Measurements from ENCODE around the gene DAP3.
"Not testable (repeated sequence)": the region's sequence is repeated elsewhere in the genome, so short reads cannot be mapped to it uniquely, and the experiment has no call there.

Gene DAP3

DNA sequence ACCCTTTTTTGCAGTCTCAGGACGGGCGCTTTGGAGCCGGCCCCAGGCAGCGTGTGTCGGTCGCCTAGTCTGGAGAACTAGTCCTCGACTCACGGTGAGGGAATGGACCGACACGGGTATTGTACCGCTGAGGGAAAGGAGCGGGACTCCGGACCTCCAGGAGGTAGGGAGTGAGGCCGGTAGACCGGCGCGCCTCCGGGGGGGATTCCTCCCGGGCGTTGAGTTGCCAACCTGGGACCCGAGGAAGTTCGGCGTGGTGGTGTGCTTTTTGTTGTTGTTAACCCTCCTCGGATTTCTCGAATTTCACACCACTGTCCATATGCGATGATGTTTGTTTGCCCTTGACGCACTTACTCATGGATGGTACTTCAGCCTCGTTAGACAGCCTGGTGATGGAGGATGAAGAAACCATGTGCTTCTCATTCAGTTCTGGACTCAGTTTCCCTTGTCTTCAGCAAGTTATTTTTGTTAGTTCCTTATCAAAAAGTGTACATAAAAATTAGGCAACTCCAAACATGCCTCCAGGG lies at the start of gene DAP3:
Gene DAP3 (plus strand): TSS at position 11 of the 527 bp plus-strand sequence. CDS start 20,689 bp downstream, outside the sequence.
- DNase-seq (ENCODE audit: low read depth) = not testable (repeated sequence)

DNA sequence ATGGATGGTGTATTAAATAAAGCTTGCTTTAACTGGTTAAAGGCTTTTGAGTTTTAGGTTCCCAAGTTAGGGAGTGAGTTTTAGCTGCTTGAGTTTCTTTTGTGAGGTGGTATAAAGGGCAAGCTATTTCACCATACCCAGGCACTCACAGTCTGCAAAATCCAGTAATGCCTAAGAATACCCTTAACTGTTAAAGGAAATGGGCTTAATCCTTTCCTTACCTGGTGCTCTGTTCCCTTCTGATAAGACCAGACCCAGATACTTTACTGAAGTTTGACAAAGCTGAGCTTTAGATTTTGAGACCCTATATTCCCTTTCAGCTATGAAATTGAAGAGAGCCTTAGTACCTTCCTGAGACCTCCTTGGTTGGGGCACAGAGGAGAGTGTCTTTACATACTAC lies 48.5 kb upstream of the DAP3 start:
- DNase-seq (ENCODE audit: low read depth) = no peak

- DNase-seq (ENCODE audit: low read depth) = not testable (repeated sequence)
Observed at GRCh38 chr1:155642559-155643180, 46.2 kb upstream of the DAP3 start.

DNA sequence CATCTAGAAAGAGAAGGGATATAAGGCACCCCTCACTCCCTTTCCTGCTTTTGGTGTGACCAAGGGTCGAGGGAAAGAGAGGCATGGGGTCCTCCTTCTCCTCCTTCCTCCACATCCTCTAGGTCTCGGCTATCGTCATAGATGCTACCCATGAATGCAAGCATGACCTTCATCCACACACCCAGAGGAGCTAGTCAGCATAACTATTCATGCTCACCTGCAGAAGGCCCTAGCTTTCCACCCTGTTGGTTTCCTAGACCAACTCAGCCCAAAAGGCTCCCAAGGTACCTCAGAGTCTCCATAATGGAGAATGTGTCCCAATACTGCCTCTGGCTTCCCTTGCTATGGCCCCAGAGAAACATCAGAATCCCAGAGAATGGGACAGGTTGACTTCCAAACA lies 45.7 kb upstream of the DAP3 start:
- DNase-seq (ENCODE audit: low read depth) = no peak

DNA sequence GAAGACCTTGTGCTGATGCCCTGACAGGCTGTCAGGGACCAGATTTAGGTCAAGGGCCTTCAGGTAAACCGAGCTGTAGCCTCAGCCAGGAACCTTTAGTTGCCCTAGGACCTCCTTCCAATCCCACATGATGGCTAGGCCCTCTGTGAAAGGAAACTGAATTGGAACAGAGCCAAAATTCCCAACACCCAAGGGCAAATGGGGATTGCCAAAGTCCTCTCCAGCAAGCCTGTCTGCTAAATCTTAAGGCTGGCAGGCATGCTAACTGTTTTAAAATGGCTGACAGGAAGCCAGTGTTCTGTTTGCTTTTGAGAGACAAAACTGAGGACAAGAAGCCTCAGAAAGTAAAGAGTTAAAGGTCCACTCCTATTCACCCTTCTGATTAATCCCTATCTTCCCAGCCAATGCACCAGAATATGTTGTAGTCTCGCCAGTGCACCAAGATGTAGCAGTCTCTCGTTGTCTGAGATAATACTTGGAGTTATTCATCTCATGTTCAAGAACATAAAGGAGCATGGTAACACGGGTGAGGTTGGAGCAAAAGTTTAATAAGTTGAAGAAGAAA lies 43.8 kb upstream of the DAP3 start:
- no peak for DNase-seq (ENCODE audit: low read depth)

GRCh38 chr1:155645648-155646047 lies 43.2 kb upstream of the DAP3 start:
- no peak for DNase-seq (ENCODE audit: low read depth)

GRCh38 chr1:155646307-155646706 lies 42.6 kb upstream of the DAP3 start:
- no peak for DNase-seq (ENCODE audit: low read depth)

GRCh38 chr1:155648207-155649147 lies 40.4 kb upstream of the DAP3 start:
- no peak for DNase-seq (ENCODE audit: low read depth)

GRCh38 chr1:155649676-155650075 lies 39.2 kb upstream of the DAP3 start:
- no peak for DNase-seq (ENCODE audit: low read depth)

DNA sequence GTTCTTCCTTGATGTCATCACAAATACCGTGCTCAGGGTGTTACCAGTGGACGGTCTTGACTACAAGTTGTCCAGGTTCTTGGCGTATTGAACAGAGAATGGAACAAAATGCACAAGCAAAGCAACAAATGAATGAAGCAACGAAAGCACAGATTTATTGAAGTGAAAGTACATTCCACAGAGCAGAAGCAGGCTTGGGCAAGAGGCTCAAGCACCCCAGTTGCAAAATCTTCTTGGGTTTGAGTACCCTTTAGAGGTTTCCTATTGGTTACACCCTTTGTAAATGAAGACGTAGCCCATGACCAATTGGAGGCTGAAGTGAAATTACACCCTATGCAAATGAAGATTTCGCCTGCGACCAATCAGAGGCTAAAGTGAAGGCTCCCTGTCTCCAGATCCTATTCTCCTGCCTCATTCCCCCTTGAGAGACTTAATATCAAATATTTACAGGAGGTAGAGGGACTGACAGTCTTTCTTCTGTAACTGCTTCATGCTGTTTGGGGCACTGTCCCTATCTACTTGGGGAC lies 38.6 kb upstream of the DAP3 start:
- no peak for DNase-seq (ENCODE audit: low read depth)

DNA sequence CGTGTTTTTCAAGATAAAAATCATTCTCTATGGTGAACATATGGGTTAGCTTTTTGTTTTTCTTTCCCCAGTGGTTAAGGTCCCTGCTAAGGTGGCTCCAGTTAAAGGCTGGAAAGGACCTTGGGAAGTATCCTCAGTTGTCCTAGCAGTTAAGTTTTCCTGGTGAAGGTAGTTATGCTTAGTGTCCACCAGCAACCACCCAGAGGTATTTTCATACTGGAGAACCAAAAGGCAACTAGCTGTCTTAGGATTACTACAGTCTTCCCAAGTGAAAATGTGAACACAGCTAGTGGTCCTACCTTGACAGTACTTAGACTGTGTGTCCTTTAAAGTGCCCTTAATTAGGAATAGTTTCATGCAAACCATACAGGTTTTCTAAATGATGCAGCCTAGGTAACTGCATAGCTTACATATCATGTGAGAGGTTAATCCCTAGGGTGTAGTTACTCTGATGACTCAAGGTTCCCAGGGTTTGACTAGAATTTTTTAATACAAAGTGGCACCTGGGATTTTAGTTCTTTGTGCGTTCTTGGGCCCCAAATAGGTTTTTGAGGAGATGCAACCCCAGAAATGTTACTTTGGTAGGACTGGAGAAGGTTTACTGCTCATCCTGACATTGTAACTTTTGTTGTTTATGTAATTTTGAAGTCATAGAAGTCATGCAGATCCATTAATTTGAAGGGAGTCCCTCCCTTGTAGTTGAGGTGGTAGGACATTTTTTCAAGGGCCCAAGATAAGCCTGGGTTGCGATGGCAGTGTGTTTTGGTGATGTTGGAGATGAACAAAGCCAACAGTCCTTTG lies 36.8 kb upstream of the DAP3 start:
- DNase-seq (ENCODE audit: low read depth) = no peak

GRCh38 chr1:155652951-155653350 lies 35.9 kb upstream of the DAP3 start:
- DNase-seq (ENCODE audit: low read depth) = no peak

GRCh38 chr1:155657463-155657862 lies 31.4 kb upstream of the DAP3 start:
- no peak for DNase-seq (ENCODE audit: low read depth)

DNA sequence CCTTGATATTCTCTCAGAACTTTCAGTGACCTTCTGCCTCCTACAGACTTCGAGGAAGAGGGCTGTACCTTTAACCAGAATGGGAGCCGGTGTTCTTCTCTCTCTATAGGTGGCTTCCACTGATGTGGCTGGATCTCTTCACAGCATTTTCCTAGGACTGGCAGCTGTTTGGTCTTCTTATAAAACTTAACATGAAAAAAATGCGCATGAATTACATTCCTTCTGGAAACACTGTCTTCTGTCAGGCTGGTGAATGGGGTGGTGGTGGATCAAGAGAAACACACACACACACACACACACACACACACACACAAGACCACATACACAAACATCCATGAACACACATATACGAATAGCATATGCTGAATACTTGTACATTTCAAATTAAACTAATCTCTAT lies 27.7 kb upstream of the DAP3 start:
- DNase-seq (ENCODE audit: low read depth) = not testable (repeated sequence)

GRCh38 chr1:155669233-155670162 lies 19.4 kb upstream of the DAP3 start:
- no peak for DNase-seq (ENCODE audit: low read depth)

GRCh38 chr1:155671750-155672149 lies 17.1 kb upstream of the DAP3 start:
- no peak for DNase-seq (ENCODE audit: low read depth)

DNA sequence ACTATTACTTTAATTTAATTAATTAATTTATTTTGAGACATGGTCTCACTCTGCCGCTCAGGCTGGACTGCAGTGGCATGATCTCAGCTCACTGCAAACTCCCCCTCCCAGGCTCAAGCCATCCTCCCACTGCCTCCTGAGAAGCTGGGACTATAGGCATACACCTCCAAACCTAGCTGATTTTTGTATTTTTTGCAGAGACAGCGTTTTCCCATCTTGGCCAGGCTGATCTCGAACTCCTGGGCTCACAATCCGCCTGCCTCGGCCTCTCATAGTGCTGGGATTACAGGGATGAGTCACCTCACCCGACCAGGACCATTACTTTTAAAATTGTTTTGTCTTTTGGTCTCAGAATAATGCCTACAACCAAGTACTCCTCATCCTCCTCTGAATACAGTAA lies 15.9 kb upstream of the DAP3 start:
- DNase-seq (ENCODE audit: low read depth) = no peak

- no peak for DNase-seq (ENCODE audit: low read depth)
Observed at GRCh38 chr1:155678027-155678426, 10.9 kb upstream of the DAP3 start.

DNA sequence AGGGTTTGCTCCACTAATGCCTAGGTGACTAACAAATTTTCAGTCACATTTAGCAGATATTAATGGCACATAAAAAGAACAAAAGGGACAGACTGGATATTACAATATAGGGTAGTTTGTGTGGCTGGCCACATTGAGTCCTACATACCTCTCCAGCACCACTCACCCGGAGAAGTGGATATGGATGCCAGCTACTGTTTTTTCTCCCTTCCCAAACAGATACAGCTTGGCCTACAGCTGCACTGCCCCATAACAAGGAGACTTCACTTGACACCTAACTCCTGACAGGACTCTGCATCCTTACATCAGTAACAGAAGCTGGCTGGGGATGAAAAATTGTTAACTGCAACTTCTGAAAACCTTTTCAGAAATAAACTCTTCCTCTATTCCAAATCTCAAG lies 9.9 kb upstream of the DAP3 start:
- not testable (repeated sequence) for DNase-seq (ENCODE audit: low read depth)

GRCh38 chr1:155680531-155680930 lies 8.4 kb upstream of the DAP3 start:
- no peak for DNase-seq (ENCODE audit: low read depth)

DNA sequence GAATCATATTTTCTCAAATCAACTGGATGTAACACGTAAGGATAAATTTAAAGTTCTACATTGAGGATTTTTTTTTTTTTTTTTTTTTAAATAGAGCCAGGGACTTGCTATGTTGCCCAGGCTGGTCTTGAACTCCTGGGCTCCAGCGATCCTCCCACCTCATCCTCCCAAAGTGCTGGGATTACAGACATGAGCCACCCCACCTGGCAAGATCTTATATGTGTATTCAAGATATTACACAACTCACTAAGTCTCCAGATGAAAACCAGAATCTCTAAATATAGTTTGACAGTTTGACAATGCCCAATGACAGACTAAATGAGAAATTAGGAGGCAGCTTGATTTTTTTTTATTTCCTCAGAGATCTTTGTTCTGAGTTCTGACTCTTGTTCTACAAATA lies 7.1 kb upstream of the DAP3 start:
- DNase-seq (ENCODE audit: low read depth) = no peak

Measured in activated T-helper 1 cell treated with Interleukin-2 at 50 U/mL for 16 hours (primary cell).